GM21723 (cell line): ENCODE measurements around the gene GSTA1.
"Not testable (repeated sequence)": the region's sequence is repeated elsewhere in the genome, so short reads cannot be mapped to it uniquely, and the experiment has no call there.

ENCODE experiments used
- ATAC-seq: cut with Tn5 transposase; IDR thresholded peaks from one replicate; pipeline ENCODE4 v1.9.1; 2021; ENCODE audit warnings: mild to moderate bottlenecking, moderate library complexity; ENCODE audit not compliant: unreplicated experiment

Gene GSTA1

GRCh38 chr6:52803668-52804255 lies at the start of gene GSTA1:
Gene GSTA1, minus strand, starts transcription at chr6:52803816. Its CDS starts 4,549 bp downstream, at chr6:52799267.
- not testable (repeated sequence) for ATAC-seq

GRCh38 chr6:52849137-52849536 lies 45.5 kb upstream of the GSTA1 start:
- no peak for ATAC-seq

- no peak for ATAC-seq
Measured at GRCh38 chr6:52846002-52846401, 42.4 kb upstream of the GSTA1 start.

DNA sequence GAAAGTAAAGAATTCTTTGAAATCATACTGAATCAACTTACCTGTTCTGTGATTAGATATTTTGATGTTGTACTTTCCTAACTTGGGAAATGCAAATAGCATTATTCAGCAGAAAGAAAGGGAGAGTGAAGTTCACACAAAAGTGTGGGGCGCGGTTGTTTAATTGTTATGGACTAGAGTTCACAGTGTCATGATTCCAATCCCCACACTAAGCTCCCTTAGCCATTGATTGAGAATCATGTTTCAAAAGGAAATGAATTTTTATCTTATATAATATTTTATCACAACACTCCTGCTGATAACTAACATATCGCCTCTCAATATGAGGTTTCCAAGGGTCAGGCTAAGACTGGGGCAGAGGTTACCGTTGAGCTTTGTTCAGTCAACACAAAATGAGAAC lies 40.0 kb upstream of the GSTA1 start:
- ATAC-seq = no peak

- no peak for ATAC-seq
Measured at GRCh38 chr6:52840763-52841585, 37.4 kb upstream of the GSTA1 start, which contains the start of gene GSTA5. Gene GSTA5, minus strand, starts transcription at chr6:52840813.

GRCh38 chr6:52839124-52840055 lies 35.8 kb upstream of the GSTA1 start:
- ATAC-seq = peak; percentile 78

DNA sequence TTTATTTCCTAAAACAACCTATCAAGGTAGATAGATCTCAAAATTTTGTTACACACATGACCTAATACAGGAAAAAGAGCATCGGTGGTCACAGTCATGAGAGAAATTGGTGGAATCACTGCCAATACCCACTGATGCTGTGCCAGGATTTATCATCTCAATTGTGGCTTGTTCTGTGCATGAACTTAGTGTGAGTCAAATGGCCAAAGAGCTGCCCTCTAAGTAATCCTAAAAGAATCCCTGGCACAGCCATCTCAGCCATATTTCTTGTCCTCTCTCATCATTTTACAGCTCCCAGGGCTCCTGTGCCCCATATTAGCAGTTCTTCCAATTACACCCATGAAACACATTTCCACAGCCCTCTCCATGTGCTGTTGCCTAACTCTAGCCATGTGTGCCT lies 30.9 kb upstream of the GSTA1 start:
- no peak for ATAC-seq

GRCh38 chr6:52830869-52831268 lies 27.3 kb upstream of the GSTA1 start:
- not testable (repeated sequence) for ATAC-seq

GRCh38 chr6:52829046-52829817 lies 25.6 kb upstream of the GSTA1 start:
- ATAC-seq = no peak

DNA sequence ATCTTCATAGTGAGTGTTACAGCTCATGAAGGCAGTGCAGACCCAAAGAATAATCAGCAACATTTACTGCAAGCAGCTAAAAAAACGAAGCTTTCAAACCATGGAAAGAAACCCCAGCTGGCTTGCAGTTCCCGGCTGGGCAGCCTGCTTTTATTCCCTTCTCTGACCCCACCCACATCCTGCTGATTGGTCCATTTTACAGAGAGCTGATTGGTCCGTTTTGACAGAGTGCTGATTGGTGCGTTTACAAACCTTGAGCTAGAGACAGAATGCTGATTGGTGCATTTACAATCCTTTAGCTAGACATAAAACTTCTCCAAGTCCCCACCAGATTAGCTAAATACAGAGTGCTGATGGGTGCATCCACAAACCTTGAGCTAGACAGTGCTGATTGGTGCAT lies 25.0 kb upstream of the GSTA1 start:
- ATAC-seq = not testable (repeated sequence)

DNA sequence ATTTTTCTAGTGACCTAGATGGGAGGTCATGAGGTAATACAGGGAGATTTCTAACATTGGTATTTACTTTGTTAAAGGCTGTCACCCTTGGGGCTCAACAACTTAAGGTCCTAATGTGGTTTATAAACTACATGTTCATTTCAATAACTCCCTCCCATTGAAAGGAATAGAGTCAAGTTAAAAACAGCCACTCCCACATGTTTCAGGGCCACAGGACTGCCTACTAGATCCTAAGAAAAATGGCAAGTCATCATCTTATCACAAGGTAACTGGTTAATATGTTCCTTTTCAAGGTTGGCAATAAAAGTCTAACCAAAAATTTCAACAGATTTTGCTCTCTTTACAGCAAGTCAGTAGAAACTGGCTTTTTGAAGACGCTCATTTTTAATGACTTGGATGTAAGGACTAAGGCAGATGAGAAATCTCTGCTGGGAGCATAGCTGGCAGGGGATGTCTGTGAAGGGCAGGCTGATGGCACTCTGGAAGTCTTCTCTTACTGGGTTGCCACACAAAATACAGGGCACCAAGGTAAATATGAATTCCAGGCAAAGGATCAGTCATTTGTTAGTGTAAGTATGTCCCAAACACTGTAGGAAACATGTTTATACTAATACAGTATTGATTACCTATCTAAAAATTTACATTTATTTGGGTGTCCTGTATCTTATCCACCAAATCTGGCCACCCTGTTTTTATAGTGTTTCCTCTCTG lies 23.6 kb upstream of the GSTA1 start:
- not testable (repeated sequence) for ATAC-seq

- ATAC-seq = no peak
Measured at GRCh38 chr6:52826513-52826912, 22.9 kb upstream of the GSTA1 start.

GRCh38 chr6:52825900-52826459 lies 22.4 kb upstream of the GSTA1 start:
- not testable (repeated sequence) for ATAC-seq

- ATAC-seq = not testable (repeated sequence)
Measured at GRCh38 chr6:52825270-52825793, 21.7 kb upstream of the GSTA1 start.

- ATAC-seq = no peak
Measured at GRCh38 chr6:52821842-52822241, 18.2 kb upstream of the GSTA1 start.

DNA sequence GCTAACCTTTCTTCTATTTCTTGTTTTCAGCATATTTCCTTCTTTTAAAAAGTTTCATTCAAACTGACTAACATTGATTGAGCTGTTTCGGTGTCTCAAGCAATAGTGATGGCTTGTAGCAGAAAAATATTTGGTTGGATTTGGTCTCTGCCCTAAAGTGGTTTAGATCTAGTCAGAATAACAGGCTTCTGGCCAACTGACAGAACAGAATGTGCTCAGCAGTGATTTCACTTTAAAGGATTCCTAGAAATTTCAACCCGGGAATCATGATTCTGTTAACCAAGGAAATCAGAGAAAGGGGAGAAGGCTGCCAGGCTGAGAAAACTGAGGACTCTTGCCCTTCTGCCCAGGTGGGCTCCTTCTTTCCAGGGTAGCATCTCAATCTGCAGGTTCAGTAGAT lies 16.6 kb upstream of the GSTA1 start:
- no peak for ATAC-seq

GRCh38 chr6:52815167-52816092 lies 11.8 kb upstream of the GSTA1 start:
- ATAC-seq = peak; percentile 95

DNA sequence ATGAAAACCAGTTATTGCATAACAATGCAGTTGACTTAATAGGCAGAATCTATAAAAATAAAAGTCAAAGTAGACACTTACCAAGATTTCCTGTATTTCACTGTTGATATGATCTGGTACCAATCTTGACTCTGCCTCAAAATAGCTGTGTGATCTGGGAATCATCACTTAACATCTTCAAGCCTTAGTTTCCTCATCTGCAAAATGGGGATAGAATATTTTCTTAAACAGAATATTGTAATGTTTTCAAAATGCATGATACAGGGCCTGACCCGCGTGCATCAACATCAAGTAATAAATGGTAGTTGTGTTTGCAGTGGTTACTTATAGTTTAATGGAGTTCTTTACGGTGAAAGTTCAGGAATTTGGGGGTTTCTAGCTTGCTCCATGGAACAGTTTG lies 10.9 kb upstream of the GSTA1 start:
- not testable (repeated sequence) for ATAC-seq
